GM18873 (cell line): ENCODE measurements around the gene SDF4.

ENCODE experiments used
- ATAC-seq: cut with Tn5 transposase; IDR thresholded peaks from one replicate; pipeline ENCODE4 v1.9.1; 2021; ENCODE audit warnings: mild to moderate bottlenecking, moderate library complexity, moderate number of reproducible peaks; ENCODE audit not compliant: unreplicated experiment, low FRiP score

Gene SDF4

DNA sequence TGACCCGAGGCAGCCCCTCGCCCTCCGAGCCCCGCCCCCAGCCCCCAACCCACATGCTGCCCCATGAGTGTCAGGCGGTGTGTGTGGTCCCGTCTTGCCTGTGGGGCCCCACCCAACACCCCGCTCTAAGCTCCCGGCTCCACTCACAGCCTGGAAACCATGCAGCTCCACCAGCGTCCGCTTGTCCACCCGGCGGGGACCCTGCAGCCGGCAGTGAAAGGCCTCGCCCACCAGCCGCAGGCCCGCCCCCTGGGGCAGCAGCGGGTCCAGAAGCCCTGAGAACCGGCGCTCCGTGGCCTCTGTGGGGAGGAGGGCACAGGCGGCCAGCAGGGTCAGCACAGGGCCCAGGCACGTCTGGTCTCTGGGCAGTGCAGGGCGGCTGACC is 12.0 kb upstream of the SDF4 start:
- ATAC-seq = no peak

DNA sequence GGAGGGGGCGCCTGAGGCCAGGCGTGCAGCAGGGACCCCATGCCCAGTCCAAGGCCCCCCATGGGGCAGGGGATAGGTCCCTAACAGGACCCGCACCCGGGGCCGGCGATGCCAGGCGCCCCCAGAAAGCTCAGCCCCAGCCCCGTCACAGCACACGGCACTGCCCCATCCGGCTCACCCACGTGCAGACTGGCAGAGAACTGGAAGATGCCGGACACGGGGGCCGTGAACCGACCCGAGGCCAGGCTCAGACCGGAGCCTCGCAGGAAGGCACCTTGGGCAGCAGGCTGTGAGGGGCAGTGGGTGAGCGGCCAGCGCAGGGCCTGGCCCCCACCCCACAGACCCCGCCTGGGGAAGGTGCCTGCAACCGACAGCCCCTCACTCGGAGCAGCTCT is 11.5 kb upstream of the SDF4 start:
- no peak for ATAC-seq

DNA sequence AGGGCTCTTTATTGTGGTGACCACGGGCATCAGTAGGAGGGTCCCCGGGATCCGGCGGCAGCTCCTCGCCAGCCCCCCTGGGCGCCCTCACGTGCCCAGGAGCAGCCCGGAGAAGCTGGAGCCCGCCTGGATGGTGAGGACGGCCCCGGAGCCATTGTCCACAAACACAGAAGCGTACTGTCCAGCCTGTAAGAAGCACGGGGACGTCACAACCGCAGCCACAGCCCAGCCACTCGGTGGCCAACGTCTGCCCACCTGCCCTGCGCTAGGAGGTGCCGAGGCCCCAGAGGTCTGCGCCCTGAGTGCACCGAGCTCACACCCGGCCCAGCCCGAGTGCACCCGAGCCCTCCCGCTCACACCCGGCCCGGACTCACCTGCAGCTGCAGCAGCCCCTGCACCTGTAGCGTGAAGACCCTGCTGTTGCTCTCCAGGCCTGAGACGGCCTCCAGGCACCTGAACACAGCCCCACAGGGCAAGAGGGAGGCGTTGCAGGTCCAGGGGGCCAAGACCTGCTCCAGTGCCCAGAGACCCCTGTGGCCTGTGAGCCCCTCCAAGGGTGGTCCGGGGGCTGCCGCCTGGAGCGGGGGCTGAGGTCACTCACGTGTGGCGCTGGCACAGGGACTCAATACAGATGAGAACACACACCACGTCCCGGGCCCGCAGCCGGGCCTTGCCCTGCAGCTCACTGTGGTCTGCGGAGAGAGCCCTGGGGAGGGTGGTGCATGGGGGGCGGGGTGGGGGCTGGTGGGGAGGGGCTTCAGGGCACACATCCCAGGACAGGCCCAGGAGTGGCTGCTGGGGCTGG is 10.9 kb upstream of the SDF4 start:
- ATAC-seq = no peak

DNA sequence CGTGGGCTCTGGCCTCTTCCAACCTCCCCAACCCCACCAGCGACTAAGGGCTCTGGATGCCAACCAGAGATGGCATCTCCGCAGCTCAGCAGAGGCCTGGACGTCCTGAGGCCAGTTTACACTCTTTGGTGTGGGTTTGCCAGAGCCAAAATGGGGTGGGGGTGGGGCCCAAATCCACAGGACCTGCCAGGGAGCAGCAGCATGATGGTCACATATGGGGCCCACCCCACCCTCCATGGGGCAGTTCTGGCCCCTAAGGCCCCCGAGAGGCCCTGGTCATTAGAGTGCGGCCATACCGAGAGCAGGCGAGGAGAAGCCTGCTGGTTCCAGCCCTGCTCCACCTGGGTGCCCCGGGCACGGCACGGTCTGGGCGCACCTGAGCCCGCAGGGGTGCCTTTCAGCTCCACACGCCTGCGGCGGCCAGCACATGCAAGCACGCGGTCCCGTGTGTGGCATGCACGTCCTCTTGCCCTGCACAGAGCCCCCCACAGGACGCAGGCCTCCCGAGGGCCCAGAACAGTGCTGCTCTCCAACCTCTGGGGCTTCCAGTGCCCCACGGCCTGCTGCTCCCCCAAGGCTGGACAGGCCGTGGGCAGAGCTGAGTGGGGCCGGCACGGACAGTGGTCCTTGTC is 9.9 kb upstream of the SDF4 start:
- no peak for ATAC-seq

DNA sequence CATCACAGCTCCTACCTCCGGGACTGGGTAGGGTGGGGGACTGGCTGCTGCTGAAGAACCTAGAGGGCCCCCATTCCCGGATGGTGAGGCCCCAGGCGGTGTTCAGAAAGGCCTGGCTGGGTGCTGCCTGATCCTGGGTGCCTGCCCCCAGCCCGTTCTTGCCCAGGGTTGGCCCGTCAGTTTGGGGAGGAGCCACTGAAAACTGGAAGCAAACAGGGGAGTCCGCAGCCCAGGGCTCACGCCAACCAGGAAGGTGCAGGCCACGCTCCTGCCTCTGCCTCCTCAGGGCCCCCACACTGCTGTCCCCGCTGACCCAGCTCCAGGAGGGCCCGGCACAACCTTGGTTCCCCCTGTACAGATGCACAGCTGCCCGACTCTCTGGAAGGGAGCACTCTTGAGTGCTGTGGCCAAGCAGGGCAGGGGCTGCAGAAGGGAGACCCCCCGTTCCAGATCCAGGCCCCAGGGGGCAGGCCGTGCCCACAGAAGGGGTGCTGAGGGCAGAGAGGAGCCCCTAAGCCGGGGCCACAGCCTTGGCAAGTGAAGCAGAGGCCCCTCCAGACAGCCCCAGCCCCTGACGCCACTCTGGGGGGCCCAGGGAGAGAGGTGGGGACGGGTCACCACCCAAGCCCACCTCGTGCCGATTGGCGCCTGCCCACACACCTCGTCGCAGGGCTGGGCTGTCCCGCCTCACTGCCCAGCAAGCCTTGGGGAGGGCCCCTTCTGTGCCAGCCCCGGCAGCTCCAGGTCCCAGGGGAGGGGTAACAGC is 9.2 kb upstream of the SDF4 start:
- ATAC-seq = no peak

DNA sequence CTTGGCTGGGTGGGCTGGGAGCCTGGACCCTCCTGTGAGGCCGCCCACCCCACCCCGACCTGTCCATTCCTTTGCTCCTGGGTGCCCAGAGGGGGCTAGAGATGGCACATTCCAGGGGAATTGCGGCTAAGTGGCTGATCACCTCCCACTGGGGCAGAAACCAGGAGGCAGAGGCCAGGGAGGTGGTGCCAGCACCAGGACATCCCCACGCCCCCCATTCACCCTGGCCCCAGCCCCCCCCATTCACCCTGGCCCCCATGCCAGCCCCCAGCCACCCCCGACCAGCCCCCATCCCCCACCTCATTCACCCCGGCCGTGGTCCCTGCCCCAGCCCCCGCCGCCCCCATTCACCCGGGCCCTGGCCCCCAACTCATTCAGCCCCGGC is 8.5 kb upstream of the SDF4 start:
- no peak for ATAC-seq

- no peak for ATAC-seq
Observed at GRCh38 chr1:1239614-1240347, 8.0 kb upstream of the SDF4 start.

- ATAC-seq = no peak
Observed at GRCh38 chr1:1239227-1239613, 7.4 kb upstream of the SDF4 start.

DNA sequence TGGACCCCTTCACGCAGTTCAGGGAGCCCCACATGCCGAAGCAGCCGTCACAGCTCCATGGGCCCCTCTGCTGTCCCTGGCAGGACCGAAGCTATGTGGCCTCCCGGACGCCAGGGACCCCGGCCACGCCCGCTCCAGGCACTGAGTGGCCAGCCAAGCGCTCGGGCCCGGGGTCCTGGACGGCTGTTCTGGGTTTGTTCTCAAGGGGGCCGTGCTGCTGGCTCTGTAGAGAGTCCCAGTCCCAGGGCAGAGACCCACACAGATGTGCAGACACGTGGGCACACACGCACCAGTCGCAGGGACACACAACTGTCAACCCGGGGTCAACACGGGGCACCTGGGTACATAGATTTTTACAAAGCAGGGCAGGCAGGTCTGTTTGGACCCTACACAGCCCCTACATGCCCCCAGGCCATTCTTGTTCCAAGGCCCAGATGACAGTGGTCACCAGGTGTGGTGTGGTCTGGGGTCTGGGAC is 6.9 kb upstream of the SDF4 start:
- ATAC-seq = no peak

- no peak for ATAC-seq
Observed at GRCh38 chr1:1237874-1238701, 6.3 kb upstream of the SDF4 start.

GRCh38 chr1:1236945-1237873 is 5.4 kb upstream of the SDF4 start:
- no peak for ATAC-seq

- no peak for ATAC-seq
Observed at GRCh38 chr1:1236176-1236763, 4.5 kb upstream of the SDF4 start.

GRCh38 chr1:1235016-1235744 is 3.4 kb upstream of the SDF4 start:
- no peak for ATAC-seq

GRCh38 chr1:1234180-1234808 is 2.5 kb upstream of the SDF4 start:
- no peak for ATAC-seq

DNA sequence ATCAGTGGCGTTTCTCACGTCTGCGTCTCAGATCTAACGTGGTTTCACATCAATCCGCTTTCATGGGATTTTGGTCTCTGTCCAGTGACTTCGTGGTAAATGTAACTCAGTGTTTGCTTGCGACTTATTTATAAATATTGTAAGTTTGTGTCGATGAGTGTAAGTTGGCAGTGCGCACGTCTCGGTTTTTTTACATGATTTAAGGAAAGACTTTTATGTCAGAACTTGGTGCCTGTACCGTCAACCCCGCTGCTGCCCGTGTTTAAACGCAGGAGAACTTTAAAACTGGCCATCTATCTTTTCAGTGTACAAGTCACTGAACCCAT is 1.7 kb upstream of the SDF4 start:
- no peak for ATAC-seq

- ATAC-seq = no peak
Observed at GRCh38 chr1:1232796-1233566, 1.2 kb upstream of the SDF4 start.
